ENCODE results near the gene GPR180. TPM values are rescaled to one million over a fixed set of nuclear protein-coding genes. Genes with fewer than 3 reads are reported as not detected.
A peak's percentile ranks its signal among the peaks of the same experiment; 100 is the strongest.

GPR180 gene
- total and polyA plus RNA-seq, 8 donors: 1.0 to 3.2 (median 2.3) TPM

DNA sequence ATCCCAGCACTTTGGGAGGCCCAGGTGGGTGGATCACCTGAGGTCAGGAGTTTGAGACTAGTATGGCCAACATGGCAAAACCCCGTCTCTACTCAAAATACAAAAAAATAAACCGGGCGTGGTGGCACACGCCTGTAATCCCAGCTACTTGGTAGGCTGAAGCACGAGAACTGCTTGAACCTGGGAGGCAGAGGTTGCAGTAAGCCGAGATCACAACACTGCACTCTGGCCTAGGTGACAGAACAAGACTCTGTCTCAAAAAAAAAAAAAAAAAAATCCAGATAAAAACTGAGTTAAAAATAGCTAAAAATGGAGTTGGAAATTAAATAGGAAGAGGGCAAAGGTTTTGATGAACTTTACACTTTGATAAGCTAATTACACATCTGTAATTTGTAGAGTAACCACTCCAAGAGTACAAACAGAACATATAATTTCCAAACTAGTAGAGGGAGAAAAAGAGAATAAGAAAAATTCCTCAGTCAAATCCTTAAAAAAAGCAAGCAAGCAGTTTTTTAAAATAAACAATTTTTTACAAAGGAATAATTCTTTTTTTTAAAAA, 16.0 kb upstream of the GPR180 start:
- TF ChIP-seq, protein P1, sequence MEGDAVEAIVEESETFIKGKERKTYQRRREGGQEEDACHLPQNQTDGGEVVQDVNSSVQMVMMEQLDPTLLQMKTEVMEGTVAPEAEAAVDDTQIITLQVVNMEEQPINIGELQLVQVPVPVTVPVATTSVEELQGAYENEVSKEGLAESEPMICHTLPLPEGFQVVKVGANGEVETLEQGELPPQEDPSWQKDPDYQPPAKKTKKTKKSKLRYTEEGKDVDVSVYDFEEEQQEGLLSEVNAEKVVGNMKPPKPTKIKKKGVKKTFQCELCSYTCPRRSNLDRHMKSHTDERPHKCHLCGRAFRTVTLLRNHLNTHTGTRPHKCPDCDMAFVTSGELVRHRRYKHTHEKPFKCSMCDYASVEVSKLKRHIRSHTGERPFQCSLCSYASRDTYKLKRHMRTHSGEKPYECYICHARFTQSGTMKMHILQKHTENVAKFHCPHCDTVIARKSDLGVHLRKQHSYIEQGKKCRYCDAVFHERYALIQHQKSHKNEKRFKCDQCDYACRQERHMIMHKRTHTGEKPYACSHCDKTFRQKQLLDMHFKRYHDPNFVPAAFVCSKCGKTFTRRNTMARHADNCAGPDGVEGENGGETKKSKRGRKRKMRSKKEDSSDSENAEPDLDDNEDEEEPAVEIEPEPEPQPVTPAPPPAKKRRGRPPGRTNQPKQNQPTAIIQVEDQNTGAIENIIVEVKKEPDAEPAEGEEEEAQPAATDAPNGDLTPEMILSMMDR (IDR thresholded peaks at IDR 0.05): no peak
- Histone ChIP-seq H3K4me1 (peaks cover 0 to 13% (median 4%) of the 10 kb centered on the region in 3 donors), H3K4me3 (no peak overlapping the region), H3K27me3 (no peaks in the 10 kb centered on the region), H3K9me3 (no peaks in the 10 kb centered on the region), H3K36me3 (peaks cover 4 to 18% (median 8%) of the 10 kb centered on the region in 3 donors), H3K27ac (no peak overlapping the region)
- ATAC-seq (peak in 1 of 4 donors; percentile 53), FAIRE-seq (no peak), DNase-seq (no peak)
- intact Hi-C loops (cut with DNase I): no loop called here
- WGBS, 2 donors: 51 to 54% methylated on average over 6 of the region's 6 CpGs

DNA sequence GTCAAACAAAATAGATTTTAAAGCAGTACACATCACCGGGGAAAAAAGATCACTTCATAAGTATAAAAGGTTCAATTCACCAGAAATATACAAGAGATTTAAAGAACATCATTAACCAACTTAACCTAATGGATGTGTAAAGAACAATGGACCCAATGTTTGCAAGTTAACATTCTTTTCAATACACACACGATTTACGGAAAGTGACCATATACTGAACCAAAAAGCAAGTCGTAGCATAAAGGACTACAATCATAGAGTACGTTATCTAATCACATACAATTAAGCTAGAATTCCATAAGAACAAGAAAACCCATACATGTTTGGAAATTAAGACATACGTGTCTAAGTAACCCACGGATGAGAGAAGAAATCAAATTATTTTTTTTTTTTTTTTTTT, 15.3 kb upstream of the GPR180 start:
- TF ChIP-seq, protein P1 (IDR thresholded peaks at IDR 0.05): no peak
- no peaks in the 10 kb centered on the region for H3K9me3 ChIP-seq
- no peak for FAIRE-seq
- H3K27me3 ChIP-seq: no peaks in the 10 kb centered on the region
- DNase-seq: no peak
- H3K27ac ChIP-seq: no peak overlapping the region
- WGBS, 2 donors: 73 to 78% methylated on average over 7 of the region's 7 CpGs
- intact Hi-C loops (cut with DNase I): no loop called here
- H3K4me3 ChIP-seq: no peak overlapping the region
- ATAC-seq: no peak
- peaks cover 0 to 13% (median 8%) of the 10 kb centered on the region in 3 donors for H3K4me1 ChIP-seq
- peaks cover 2 to 10% (median 6%) of the 10 kb centered on the region in 3 donors for H3K36me3 ChIP-seq

DNA sequence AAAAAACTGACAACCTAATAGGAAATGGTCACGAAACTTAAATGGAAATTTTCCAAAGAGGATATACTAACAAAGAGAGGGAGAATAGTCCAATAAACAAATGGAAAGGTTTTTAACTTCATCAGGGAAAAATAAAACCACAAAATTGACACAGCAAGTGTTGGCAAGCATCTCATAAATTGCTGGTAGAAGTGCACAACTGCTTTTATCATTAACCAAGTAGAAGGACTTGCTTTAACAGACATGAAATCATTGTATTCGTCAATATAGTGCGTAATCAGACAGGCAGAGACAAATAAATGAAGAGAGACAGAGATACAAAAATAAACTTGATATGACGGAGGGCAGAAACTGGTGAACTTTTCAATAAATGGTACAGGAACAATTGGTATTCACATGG, 13.1 kb upstream of the GPR180 start:
- 25 to 29% methylated on average over 4 of the region's 4 CpGs for WGBS, 2 donors

DNA sequence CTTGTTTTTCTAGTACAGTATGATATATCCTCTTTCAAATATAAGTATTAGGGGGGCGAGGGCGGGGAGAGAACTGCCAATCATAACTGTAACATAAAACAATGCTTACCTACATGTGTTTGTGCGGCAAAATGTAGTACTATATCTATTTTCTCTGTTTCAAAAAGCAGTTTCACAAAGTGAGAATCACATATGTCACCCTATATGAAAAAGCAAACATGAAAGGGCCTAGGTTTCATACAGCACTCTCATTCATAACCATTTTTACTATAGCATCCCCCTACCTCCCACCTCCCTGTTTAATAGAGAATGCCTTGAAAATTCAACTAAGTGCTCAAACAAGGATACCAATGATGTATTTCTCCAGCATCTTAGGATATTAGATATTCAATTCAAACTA, 10.9 kb upstream of the GPR180 start:
- intact Hi-C loops (cut with DNase I): no loop called here
- FAIRE-seq (no peak), DNase-seq (no peak), ATAC-seq (no peak)
- Histone ChIP-seq H3K9me3 (no peaks in the 10 kb centered on the region), H3K4me3 (no peak overlapping the region), H3K4me1 (peaks cover 24 to 31% (median 25%) of the 10 kb centered on the region in 3 donors), H3K36me3 (peaks cover 0 to 13% (median 0%) of the 10 kb centered on the region in 3 donors), H3K27ac (no peak overlapping the region), H3K27me3 (no peaks in the 10 kb centered on the region)
- WGBS, 2 donors: 83 to 91% methylated on average over 3 of the region's 3 CpGs
- TF ChIP-seq, protein P1 (IDR thresholded peaks at IDR 0.05): no peak

More for the DNA sequence above, 13.1 kb upstream of the GPR180 start:
- TF ChIP-seq, protein P1 (IDR thresholded peaks at IDR 0.05): no peak
- H3K4me3 ChIP-seq: no peak overlapping the region
- peaks cover 9 to 16% (median 13%) of the 10 kb centered on the region in 3 donors for H3K4me1 ChIP-seq
- intact Hi-C loops (cut with DNase I): no loop called here
- DNase-seq (no peak), ATAC-seq (peak in 2 of 4 donors; percentile 42 to 59), FAIRE-seq (no peak)
- H3K9me3 ChIP-seq: no peaks in the 10 kb centered on the region
- no peak overlapping the region for H3K27ac ChIP-seq
- no peaks in the 10 kb centered on the region for H3K27me3 ChIP-seq
- H3K36me3 ChIP-seq: peaks cover 0 to 13% (median 0%) of the 10 kb centered on the region in 3 donors
